T-helper 1 cell (primary cell): ENCODE data around the gene VWA2.

ENCODE experiments used
- DNase-seq, 5 donors: peaks; one replicate each; pipeline ENCODE4 v3.0.0-alpha.2; 2012 to 2020

The VWA2 gene

DNA sequence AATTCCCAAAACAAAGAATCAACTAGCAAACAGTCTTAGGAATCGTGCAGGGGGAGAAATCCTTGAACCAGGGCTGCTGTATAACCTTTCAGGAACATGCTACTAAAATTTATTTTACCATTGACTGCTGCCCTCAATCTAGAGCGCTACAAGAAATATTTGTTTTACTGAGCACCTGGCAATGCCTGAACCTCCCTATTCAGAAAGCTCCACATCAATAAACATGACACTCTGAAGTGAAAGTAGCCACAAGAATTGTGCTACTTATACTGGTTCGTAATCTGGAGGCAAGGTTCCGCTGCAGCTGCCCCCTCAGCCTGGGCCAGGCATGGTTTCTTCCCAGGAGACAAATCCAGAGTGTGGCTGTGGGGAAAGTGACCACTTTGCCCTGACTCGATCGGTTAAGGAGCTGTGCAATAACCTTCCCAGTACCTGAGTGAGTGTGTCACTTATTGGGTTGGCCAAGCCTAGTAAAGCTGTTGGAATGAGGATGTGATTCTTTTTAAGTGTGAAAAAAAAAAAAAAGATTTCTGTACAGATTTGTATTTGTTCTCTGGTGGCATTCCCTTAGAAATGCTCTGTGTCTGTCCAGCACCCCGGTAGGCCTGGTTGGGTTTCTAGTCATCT lies 7.7 kb downstream of the VWA2 start:
- DNase-seq, result no peak

DNA sequence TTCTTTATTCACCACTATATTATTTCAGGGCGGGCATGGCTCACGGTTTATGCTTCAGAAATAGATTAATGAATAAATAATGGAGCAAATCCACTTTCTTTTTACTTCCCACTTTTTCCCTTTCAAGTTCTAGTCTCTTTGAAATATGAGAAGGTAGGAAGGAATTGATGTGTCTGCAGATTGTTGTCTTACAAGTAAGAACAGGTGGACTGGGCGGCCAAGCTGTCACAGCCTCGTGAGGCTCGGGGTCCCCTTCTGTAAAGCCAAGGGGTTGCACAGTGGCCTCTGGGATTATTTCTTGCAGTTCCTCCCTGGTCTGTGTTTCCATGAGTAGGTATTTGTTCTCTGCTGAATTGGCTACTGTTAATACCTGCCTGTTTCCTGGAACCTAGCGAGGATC lies 11.2 kb downstream of the VWA2 start:
- no peak for DNase-seq

- no peak for DNase-seq
Observed at GRCh38 chr10:114250716-114251115, 11.7 kb downstream of the VWA2 start.

DNA sequence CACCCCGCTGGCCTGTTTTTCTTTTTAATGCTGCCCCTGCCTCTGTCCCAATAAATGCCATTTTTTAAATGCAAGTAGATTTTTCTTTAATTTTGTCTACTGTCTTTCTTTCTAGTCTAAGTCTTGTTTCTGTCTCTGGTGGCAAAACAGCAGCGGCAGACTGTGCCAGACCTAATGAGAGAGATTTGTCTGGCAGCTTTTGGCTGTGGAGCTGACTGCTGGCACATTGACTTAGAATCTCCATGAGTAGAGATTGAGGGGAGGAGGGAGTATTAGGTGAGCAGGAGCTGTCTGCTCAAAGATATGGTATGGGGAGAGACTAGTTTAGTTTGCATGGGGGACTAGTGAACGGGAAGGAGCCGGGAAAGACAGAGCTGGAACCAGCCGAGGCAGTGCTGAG lies 13.0 kb downstream of the VWA2 start:
- DNase-seq, result no peak

DNA sequence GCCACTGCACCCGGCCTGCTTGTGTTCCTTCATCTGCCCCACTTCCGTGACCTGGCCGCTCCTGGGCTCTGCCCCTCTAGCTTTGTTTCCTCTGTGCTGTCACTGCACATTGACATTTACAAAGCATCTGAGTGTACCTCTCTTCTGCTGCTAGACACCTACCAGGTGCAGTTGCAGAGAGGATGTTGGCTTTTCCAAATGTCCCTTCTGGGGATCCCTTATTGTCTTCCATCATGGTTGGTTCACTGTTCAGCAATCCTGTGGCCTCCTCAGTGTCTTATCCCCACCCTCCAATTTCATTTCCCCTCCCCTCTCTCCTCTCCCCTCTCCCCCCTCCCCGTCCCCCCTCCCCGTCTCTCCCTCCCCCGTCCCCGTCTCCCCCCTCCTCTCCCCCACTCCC lies 13.8 kb downstream of the VWA2 start:
- DNase-seq, result no peak

GRCh38 chr10:114255227-114255626 lies 16.2 kb downstream of the VWA2 start:
- no peak for DNase-seq

GRCh38 chr10:114256008-114256765 lies 17.1 kb downstream of the VWA2 start:
- DNase-seq, result no peak

- no peak for DNase-seq
Observed at GRCh38 chr10:114256822-114257221, 17.8 kb downstream of the VWA2 start.

DNA sequence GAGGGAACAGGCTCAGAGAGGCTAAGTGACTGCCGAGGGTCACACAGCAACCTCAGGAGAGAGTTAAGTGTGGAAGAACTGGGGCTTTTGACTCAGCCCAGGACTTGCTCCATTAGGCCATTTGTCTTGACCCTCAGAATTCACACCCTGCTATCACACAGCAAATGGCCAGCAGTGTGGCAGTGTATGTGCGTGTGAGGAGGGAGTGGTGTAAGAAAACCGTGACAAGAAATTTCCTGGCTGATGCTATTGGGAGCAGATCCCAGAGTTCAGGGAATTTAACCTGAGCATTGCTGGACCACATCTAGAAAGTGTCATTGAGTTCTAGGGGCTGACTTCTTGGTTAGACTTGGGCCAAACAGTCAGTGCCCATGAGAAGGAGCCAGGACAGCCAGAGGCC lies 18.4 kb downstream of the VWA2 start:
- no peak for DNase-seq

DNA sequence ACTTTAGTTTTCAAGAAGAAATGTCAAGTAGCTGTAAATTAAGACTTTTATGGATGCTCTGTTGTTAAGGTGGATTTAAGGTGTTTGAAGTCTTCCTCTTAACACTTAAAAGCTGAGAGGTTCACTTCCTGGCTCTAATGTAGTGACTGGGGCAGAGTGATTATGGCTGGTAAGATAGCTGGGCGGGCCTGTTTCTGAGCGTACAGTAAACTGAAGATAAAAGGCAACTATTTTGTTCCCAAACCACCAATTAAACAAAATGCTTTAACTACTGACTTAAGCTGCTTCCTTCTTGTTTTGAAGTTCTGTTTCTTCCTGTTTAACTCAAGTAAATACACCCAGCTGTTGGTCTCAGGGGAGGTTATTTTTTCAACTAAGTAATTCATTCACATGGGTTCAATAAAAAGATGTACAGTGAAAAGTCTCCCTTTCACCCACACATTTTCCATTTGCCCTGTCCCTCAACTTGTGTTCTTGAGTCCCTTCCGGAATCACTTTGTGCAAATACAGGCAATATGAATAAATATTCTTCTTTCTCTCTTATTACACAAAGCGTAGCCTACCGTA lies 19.3 kb downstream of the VWA2 start:
- DNase-seq, result no peak

DNA sequence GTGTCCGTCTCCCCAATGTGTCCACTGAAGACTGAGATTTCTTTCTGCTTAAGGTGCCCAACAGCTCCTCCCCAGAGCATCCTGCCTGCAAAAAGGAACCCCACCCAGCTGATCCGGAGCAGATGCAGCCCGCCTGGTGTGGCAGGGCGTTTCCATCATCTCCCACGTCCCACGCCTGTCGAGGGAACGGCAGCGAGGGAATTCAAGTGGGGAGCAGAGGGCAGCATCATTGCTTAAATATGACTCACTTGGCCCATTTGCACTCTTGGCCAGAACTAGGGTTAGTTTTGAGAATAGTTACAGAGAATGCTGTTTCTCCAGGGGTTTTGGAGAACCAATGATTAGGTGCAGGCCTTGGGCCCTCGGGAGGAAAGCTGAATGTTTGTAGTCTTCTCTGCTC lies 20.8 kb downstream of the VWA2 start:
- no peak for DNase-seq

DNA sequence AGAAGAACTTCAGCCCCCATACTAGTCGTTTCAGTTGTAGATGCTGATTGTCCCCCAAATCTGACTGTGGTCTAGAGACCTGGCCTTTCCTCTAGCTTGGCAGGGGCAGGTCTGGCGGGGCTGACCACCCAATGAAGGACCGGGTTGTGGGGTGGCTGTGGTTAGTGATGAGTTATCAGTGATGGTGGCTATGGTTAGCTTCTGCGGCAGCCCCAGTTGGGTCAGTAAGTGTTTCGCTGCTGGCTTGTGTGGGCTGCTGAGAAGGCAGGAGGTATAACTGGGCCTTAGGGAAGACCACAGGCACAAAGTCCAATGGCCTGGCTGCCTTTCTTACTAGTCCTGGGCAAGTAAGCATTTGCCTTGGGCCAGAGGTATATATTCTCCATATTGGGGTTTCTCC lies 21.3 kb downstream of the VWA2 start:
- no peak for DNase-seq

DNA sequence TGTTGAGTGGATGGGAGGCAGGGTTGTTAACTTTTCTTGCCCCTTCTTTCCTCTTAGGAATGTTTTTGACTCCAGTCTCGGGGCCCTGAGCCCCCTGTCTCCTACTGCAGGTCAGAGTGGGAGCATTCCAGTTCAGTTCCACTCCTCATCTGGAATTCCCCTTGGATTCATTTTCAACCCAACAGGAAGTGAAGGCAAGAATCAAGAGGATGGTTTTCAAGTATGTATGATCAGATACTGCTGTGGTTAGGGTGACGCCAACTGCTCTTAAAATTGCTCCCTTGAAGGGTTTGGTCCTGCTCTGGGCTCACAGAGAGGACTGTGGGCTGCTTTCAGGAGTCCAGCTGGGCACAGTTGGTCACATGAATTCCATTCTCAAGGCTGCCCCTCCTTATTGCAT lies 22.0 kb downstream of the VWA2 start:
- DNase-seq, result no peak

- no peak for DNase-seq
Observed at GRCh38 chr10:114262496-114262895, 23.4 kb downstream of the VWA2 start.

DNA sequence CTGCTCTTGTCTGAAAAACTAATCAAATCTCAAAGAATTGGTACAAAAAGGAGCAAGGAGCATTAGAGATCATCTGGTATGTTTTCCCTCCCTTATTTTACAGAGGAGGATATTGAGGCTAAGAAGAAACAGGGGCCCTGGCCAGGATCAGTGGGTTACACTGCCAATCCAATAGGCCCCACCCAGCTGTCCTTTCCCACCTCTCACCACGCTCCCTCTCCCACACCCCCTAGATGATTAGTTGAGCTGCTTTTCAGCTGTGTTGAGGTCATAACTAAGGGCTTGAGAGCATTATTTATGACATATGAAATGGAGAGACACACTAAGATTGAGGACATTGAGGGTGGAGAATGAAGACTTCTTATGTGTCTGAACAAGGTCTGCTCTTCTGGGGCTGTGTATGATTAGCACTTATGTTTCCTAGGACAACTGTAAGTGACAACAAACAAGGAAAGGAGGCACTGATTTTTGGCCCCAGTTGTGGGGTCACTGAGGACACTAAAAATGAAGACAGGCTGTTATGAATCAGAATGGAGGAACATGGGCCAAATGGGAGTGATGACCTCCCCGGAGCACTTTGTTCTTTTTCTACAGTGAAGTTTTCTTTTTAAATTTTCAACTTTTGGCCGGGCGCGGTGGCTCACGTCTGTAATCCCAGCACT lies 26.5 kb downstream of the VWA2 start:
- DNase-seq, result no peak

DNA sequence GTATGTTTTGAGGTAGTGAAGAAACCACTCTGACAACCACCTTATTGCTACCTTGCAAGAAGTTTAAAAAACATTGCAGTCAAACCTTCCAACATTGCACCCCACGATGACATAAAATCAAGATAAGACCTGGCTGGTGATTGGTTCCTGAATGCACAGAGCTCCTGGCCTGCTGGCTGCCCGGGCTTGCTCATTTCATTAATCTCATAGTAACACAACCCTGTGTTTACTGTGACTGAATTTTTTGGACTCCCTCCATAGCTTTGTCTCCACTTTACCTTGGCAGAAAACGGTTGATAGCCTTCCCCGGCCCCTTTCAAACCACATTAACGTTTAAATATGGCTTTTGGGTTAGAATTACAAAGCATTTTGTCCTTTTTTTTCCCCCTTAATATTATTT lies 27.5 kb downstream of the VWA2 start:
- no peak for DNase-seq

DNA sequence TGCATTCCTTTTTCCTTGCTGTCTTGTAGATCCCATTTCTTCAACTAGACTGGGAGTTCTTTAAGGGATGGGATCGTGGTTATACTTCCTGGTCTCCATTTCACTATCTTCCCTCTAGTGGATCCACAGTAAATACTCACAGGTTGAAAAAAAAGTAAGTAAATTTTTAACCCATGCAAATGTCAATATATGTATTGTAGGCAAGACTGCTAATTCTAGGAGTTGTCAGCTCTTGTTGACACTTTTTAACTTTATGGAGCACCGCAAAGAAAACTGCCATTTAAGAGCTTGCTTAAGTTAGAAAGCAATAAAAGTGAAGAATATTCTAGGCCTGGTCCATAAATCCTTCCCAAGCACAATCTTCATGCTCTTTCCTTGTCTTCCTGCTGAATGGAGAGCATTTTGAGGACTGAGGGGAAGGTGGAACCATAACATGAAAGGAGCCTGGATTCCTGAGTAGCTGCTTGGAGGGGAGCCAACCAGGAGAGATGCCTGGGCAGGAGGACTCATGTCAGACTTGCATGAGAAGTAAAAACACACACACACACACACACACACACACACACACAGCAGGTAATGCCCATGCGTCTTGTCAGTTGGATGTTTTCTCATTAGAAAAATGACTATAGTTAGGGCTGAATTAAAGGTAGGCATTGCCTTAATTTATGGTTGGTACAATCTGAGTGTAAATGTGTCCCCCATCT lies 32.2 kb downstream of the VWA2 start:
- no peak for DNase-seq

GRCh38 chr10:114271779-114272167 lies 32.7 kb downstream of the VWA2 start:
- no peak for DNase-seq

GRCh38 chr10:114272696-114273095 lies 33.6 kb downstream of the VWA2 start:
- no peak for DNase-seq

- DNase-seq, result no peak
Observed at GRCh38 chr10:114273910-114274309, 34.9 kb downstream of the VWA2 start.

- no peak for DNase-seq
Observed at GRCh38 chr10:114274616-114275453, 35.8 kb downstream of the VWA2 start.

GRCh38 chr10:114276066-114276465 lies 37.0 kb downstream of the VWA2 start:
- no peak for DNase-seq
